Panc1 (cell line): Measurements from ENCODE around the gene HCFC1. TPM values are rescaled to one million over a fixed set of nuclear protein-coding genes. Genes with fewer than 3 reads are reported as not detected.
A peak's percentile ranks its signal among the peaks of the same experiment; 100 is the strongest.

ENCODE experiments used
- ATAC-seq: fragments of 200-7000 bp; cut with Tn5 transposase; 2 replicates; pipeline ENCODE4 v1.9.1; 2020; ENCODE audit warnings: mild to moderate bottlenecking, moderate library complexity
- BruUV-seq: library from RNA; stranded (reverse); fragments of 400-500 nt; replicated peaks from 2 replicates; lab custom pipeline; 2021; lab: Mats Ljungman, UMichigan
- CTCF ChIA-PET: fragments of 300-600 bp; sonication (Branson Sonifier 250); formaldehyde crosslinking; loops from one replicate; lab custom pipeline; 2022; ENCODE audit warnings: antibody characterized with exemption; lab: Charles Lee
- POLR2A ChIA-PET: fragments of 300-600 bp; sonication (Branson Sonifier 250); formaldehyde crosslinking; loops from one replicate; lab custom pipeline; 2022; ENCODE audit warnings: antibody characterized with exemption; lab: Charles Lee
- DNase-seq: peaks from one replicate; pipeline ENCODE4 v3.0.0-alpha.2; 2010; ENCODE audit warnings: low read depth, low spot score
- H3K27ac ChIP-seq: 2 replicates; pipeline ENCODE4 v1.5.1; 2011; ENCODE audit warnings: mild to moderate bottlenecking, low read length, inconsistent platforms
- H3K27me3 ChIP-seq: fragments of 200-500 bp; sonication (Bioruptor generic); 2 replicates; pipeline ENCODE4 v1.6.0; 2014; ENCODE audit warnings: low read length, inconsistent platforms; ENCODE audit not compliant: control insufficient read depth, insufficient read depth
- H3K36me3 ChIP-seq: fragments of 200-500 bp; sonication (Bioruptor generic); 2 replicates; pipeline ENCODE4 v1.5.1; 2014; ENCODE audit warnings: inconsistent platforms, mild to moderate bottlenecking, low read length, moderate library complexity; ENCODE audit not compliant: control insufficient read depth, insufficient read depth
- H3K4me1 ChIP-seq: 2 replicates; pipeline ENCODE4 v1.5.1; 2011; ENCODE audit warnings: inconsistent platforms, mild to moderate bottlenecking, low read length, moderate library complexity; ENCODE audit not compliant: control insufficient read depth, insufficient read depth
- H3K4me3 ChIP-seq, 2 experiments: 2 replicates each; pipeline ENCODE4 v1.5.1; 2011 to 2012; ENCODE audit warnings: low read depth in 2 of 2, low read length in 2 of 2, mild to moderate bottlenecking in 2 of 2, inconsistent platforms in 1 of 2, moderate library complexity in 1 of 2
- H3K9me3 ChIP-seq: fragments of 200-500 bp; sonication (Bioruptor generic); 2 replicates; pipeline ENCODE4 v1.5.1; 2014; ENCODE audit warnings: low read depth, mild to moderate bottlenecking, inconsistent platforms, low read length, moderate library complexity; ENCODE audit not compliant: control insufficient read depth, insufficient read depth
- POLR2AphosphoS5 ChIP-seq: IDR thresholded peaks from 2 replicates; pipeline ENCODE4 v1.6.1; 2012; ENCODE audit warnings: mild to moderate bottlenecking, low read depth, low read length, moderate library complexity
- SIN3A ChIP-seq: IDR thresholded peaks from 2 replicates; pipeline ENCODE4 v1.6.1; 2012; ENCODE audit warnings: low read depth, mild to moderate bottlenecking, low read length, moderate library complexity, borderline replicate concordance; ENCODE audit not compliant: insufficient read depth
- TCF7L2 ChIP-seq: IDR thresholded peaks from 2 replicates; pipeline ENCODE4 v1.6.1; 2011; ENCODE audit warnings: mild to moderate bottlenecking, low read depth, low read length, inconsistent platforms
- in situ Hi-C: cut with HindIII; loops from 2 replicates; pipeline ENCODE4 v1.10.0; 2016; ENCODE audit warnings: low sequenced_read_pairs, low pct_unique_long_range_greater_than_20kb
- intact Hi-C: fragments of 100-400 bp; cut with micrococcal nuclease; formaldehyde crosslinking; loops from one replicate; pipeline ENCODE4 v1.10.0; 2022; ENCODE audit not compliant: unreplicated experiment
- total RNA-seq: library from RNA; stranded (reverse); gene quantifications from one replicate; pipeline ENCODE4 v1.2.1, GENCODE V29; 2021; ENCODE audit not compliant: unreplicated experiment
- TF ChIP-seq, protein P1 (sequence below): fragments of 450-650 bp; IDR thresholded peaks from 2 replicates; pipeline ENCODE4 v1.5.1; 2017; ENCODE audit warnings: mild to moderate bottlenecking
- TF ChIP-seq, protein P2 (sequence below), 2 experiments: IDR thresholded peaks; 2 replicates each; pipeline ENCODE4 v1.6.1; 2011 to 2012; ENCODE audit warnings: low read depth in 2 of 2, control low read depth in 1 of 2, low read length in 1 of 2, mild to moderate bottlenecking in 1 of 2, moderate library complexity in 1 of 2; ENCODE audit not compliant: insufficient read depth in 1 of 2

Gene HCFC1
- total RNA-seq, 1 experiment from 2014 or later = 113 TPM

DNA sequence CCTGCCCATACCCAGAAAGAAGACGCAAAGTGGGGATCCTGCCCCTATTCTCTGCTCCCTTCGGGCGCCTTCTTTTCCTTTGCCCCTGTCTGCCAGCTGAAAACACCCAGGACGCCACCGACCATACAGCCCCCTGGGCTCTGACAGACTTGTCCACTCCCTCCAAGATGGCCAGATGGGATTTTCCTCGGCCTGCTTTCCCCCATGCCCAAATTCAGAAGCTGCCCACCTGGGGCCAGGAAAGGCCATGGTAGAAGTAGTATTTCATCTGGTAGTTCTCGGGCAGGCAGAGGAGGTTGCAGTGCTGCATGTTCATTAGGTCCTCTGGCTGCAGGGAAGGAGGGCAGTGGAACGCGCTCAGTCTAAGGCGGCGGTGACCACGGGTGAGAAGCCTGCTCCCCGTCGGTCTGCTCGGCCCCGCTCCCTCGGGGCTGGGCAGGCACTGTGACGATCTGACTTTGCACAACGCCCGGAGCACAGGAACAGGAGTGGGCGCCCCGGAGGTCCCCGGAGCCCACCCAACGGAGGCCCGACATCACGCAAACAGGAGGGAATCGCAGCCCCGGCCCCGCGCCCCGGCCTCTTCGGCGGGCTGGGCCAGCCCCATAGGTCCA, 37.4 kb downstream of the HCFC1 start:
- in situ Hi-C loops (no loop called here), intact Hi-C loops (no loop called here)
- ChIA-PET POLR2A (no interaction called here), CTCF (no interaction called here)
- H3K27me3 ChIP-seq = no peaks in the 10 kb centered on the region
- TF ChIP-seq SIN3A (no peak), TCF7L2 (no peak), POLR2AphosphoS5 (no peak)
- TF ChIP-seq, protein P1, sequence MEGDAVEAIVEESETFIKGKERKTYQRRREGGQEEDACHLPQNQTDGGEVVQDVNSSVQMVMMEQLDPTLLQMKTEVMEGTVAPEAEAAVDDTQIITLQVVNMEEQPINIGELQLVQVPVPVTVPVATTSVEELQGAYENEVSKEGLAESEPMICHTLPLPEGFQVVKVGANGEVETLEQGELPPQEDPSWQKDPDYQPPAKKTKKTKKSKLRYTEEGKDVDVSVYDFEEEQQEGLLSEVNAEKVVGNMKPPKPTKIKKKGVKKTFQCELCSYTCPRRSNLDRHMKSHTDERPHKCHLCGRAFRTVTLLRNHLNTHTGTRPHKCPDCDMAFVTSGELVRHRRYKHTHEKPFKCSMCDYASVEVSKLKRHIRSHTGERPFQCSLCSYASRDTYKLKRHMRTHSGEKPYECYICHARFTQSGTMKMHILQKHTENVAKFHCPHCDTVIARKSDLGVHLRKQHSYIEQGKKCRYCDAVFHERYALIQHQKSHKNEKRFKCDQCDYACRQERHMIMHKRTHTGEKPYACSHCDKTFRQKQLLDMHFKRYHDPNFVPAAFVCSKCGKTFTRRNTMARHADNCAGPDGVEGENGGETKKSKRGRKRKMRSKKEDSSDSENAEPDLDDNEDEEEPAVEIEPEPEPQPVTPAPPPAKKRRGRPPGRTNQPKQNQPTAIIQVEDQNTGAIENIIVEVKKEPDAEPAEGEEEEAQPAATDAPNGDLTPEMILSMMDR = no peak
- TF ChIP-seq, protein P2, sequence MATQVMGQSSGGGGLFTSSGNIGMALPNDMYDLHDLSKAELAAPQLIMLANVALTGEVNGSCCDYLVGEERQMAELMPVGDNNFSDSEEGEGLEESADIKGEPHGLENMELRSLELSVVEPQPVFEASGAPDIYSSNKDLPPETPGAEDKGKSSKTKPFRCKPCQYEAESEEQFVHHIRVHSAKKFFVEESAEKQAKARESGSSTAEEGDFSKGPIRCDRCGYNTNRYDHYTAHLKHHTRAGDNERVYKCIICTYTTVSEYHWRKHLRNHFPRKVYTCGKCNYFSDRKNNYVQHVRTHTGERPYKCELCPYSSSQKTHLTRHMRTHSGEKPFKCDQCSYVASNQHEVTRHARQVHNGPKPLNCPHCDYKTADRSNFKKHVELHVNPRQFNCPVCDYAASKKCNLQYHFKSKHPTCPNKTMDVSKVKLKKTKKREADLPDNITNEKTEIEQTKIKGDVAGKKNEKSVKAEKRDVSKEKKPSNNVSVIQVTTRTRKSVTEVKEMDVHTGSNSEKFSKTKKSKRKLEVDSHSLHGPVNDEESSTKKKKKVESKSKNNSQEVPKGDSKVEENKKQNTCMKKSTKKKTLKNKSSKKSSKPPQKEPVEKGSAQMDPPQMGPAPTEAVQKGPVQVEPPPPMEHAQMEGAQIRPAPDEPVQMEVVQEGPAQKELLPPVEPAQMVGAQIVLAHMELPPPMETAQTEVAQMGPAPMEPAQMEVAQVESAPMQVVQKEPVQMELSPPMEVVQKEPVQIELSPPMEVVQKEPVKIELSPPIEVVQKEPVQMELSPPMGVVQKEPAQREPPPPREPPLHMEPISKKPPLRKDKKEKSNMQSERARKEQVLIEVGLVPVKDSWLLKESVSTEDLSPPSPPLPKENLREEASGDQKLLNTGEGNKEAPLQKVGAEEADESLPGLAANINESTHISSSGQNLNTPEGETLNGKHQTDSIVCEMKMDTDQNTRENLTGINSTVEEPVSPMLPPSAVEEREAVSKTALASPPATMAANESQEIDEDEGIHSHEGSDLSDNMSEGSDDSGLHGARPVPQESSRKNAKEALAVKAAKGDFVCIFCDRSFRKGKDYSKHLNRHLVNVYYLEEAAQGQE (IDR thresholded peaks at IDR 0.05; ENCODE audit: insufficient read depth in 1 of 2, low read depth in 2 of 2, low read length in 1 of 2) = no peak
- DNase-seq (no peak), ATAC-seq (peak; percentile 13; the same call in 1 of the 2 replicates)
- peak overlapping the region; percentile 94 to 95 for H3K4me3 ChIP-seq
- H3K36me3 ChIP-seq = peaks cover 7% of the 10 kb centered on the region
- H3K27ac ChIP-seq = peak overlapping the region; percentile 75
- H3K9me3 ChIP-seq = no peaks in the 10 kb centered on the region
- no TSS peak for BruUV-seq
- peaks cover 24% of the 10 kb centered on the region for H3K4me1 ChIP-seq

DNA sequence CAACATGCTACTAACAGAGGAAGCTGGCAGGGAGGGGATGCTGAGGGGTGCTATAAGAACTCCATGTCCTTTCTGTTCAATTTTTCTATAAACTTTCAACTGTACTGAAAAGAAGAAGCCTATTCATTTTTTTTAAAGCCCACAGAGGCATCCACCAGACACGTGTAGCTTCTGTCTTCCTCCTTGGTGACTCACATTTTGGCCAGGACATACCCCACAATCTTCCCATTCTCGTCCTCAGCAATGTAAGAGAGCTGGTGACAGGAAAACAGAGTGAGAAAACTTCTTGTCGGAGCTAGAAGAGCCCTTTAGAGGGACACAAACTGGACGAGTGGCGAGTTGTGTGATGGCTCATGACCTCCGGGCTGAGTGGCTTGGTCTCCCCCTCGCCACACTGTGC, 37.9 kb downstream of the HCFC1 start:
- Histone ChIP-seq H3K4me1 (peaks cover 26% of the 10 kb centered on the region), H3K4me3 (peak overlapping the region; percentile 94 to 95), H3K27me3 (no peaks in the 10 kb centered on the region), H3K36me3 (peaks cover 7% of the 10 kb centered on the region), H3K27ac (peak overlapping the region; percentile 75), H3K9me3 (no peaks in the 10 kb centered on the region)
- CTCF ChIA-PET = no interaction called here
- in situ Hi-C loops (no loop called here), intact Hi-C loops (no loop called here)
- no TSS peak for BruUV-seq
- DNase-seq (no peak), ATAC-seq (no peak)
- TF ChIP-seq SIN3A = no peak
- TF ChIP-seq TCF7L2 = no peak
- TF ChIP-seq, protein P1 = no peak
- TF ChIP-seq POLR2AphosphoS5 = no peak
- TF ChIP-seq, protein P2 (IDR thresholded peaks at IDR 0.05; ENCODE audit: insufficient read depth in 1 of 2, low read depth in 2 of 2, low read length in 1 of 2) = no peak
- POLR2A ChIA-PET = no interaction called here
